Measurements from ENCODE around the gene MAP2K5.

The MAP2K5 gene

GRCh38 chr15:67762610-67763368 lies 220.3 kb downstream of the MAP2K5 start:
- FAIRE-seq: no peak

DNA sequence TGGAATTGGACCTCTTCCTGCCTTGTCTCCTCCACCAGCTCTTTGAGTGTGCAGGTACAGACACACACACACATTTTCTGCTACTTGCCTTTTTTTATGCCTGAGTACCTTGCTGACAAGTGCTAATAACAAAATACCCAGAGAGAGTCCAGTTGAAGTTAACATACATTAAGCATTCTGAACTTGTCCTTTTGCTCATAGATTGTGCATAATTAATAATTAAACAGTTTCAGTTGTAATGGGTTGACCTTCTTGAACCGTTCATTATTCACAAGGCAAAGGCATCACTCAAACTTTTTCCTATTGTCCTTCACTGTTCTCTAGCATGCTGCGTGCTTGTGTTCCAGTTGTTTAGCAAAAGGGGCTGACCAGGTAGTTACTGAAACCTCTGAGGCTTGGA lies 223.2 kb downstream of the MAP2K5 start:
- FAIRE-seq: no peak

- FAIRE-seq: no peak
These were observed 224.5 kb downstream of the MAP2K5 start for GRCh38 chr15:67766968-67767367.

GRCh38 chr15:67768313-67768977 lies 225.9 kb downstream of the MAP2K5 start:
- FAIRE-seq: no peak

GRCh38 chr15:67769497-67770357 lies 227.2 kb downstream of the MAP2K5 start:
- FAIRE-seq: no peak

- no peak for FAIRE-seq
These were observed 227.8 kb downstream of the MAP2K5 start for GRCh38 chr15:67770358-67770628.

DNA sequence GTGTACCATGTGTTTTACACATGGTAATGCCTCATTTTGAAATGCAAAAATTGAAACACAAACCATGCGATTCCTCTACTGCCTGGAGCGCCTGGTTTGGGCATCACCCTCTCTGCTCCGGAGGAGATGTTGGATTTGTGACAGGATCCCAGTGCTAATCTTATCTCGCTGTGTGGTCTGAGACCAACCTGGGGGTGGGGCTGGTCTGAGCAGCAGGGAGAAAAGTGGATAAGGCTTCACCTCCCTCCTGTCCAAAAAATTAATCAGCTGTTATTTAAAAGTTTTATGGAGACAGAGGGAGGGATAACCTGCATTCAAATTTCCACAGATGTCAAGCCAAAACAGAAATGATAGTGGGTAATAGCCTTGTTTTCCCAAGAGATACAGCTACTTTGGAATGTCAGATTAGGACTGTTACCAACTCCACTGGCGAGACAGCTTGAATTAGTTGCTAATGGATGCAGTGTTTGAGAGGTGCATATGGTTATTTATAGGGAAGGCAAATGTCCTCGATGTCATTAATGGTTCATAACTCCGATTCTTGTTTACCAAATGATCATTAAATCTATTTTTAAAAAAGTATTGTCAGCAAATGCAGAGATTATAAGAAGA lies 228.8 kb downstream of the MAP2K5 start:
- FAIRE-seq: no peak

GRCh38 chr15:67774626-67775025 lies 232.1 kb downstream of the MAP2K5 start:
- no peak for FAIRE-seq

DNA sequence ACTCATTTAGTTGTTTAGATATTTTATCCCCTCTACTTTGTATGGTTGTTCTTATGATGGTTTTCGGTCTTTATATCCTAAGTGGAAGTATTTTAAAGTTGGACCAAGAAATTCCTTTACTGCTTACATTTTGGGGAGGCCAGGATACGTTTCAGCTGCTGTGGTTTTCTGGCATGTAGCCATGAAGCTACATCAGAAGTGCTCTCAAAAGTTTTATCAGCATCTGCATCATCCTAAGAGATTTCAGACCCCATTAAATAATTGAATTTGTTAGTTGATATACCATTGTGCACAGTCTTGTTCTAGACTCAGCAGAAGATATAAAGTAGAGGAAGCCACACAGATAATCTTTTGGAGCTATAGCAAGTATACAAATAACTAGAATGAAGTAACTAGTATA lies 232.7 kb downstream of the MAP2K5 start:
- FAIRE-seq: no peak

GRCh38 chr15:67775998-67776397 lies 233.5 kb downstream of the MAP2K5 start:
- no peak for FAIRE-seq

DNA sequence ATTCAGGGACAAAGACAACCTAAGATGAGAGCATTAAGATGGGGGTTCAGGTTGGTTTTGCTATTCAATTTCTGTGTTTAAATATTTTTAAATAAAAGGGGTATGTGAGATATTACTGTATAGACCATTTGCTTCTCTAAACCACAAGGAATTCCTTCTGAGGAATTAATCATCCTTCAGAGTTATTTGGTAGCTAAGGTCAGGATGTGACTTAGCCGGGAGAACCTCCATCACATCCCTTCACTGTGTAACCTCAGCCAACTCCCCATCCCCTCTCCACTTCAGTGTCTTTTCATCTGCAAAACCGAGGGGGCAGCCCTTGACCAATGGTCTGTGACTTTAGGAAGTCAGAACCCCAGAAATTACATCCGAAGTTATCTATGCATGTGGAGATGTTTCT lies 234.1 kb downstream of the MAP2K5 start:
- FAIRE-seq: no peak

DNA sequence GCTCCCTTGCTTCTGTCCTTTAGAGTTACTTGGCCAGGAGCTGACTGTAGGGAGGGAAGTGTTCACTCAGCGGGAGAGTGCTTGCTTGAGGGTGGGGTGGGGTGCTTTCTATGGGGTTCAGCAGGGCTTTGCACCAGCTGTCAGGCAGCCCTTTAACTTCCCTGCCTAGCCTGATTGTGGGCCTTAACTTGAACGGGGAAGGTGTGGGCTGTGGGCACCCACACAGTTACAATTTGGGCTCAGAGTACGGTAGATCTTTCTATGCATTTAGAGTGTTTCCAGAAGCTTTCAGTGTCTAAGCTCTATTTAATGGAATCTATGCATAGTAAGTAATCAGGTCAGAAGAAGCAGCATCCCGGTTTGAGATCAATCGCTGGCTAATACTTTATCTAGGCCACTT lies 234.6 kb downstream of the MAP2K5 start:
- no peak for FAIRE-seq

DNA sequence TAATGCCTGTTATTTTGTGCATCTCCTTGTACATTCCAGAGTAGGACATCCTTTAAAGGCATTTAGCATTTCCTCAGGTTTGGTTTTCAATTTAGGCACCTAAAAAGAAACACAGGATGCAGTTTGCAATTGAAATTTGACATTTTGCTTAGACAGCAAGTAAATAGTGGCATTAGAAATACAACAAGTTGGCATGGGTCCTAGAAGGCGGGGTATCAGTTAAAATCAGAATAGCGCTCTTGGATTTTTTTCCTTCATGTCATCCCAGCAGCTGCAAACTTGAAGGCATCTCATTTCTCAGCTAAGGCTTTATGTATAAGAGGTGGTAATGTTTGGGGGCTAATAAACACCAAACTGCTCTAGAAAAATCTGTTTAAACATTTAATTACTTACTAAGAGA lies 235.3 kb downstream of the MAP2K5 start:
- no peak for FAIRE-seq

GRCh38 chr15:67778968-67779548 lies 236.6 kb downstream of the MAP2K5 start:
- FAIRE-seq: no peak

DNA sequence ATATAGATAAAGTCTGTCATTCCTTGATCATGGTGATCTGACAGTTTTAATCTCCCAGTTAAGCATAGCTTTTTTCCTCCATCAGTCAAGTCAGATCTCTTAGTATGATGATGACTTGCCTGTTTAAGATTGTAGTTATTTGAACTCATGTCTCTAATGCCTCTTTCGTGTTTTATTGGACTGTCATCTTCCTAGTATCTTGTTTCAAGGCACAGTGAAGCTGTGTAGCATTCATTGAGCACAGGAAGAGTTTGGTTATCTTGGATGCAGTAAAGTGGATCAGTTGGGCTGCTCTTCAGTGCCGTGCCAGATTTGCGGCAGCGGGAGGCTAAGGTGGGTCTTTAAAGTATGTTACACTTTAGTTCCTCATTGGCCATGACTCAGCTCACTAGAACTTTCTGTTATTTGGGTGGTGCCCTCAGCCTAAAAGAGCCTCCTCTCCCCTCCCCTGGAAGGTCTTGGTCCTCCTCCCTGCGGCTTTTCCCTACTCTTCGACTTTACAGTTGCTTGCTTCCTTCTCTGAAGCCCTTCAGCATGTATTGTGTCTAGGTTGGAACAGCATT lies 237.1 kb downstream of the MAP2K5 start:
- FAIRE-seq: no peak

DNA sequence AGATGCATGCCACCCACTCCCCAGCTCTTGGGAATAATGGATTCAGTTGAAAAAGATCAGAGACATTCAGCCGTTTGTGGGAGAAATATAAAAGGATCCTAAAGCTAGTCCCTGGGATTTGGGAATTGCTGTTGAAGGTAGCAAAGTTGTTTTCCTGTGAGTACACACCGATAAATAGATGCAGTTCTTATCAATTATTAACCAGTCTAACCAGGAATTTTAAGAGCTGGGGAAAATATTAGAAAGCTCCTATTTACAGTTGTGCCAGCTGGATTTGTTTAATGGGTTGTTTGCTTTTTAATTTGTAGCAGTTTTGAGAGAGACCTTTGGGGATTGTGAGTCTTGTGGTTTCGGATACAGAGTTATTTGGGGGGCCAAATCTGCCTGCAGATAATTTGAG lies 238.6 kb downstream of the MAP2K5 start:
- no peak for FAIRE-seq

DNA sequence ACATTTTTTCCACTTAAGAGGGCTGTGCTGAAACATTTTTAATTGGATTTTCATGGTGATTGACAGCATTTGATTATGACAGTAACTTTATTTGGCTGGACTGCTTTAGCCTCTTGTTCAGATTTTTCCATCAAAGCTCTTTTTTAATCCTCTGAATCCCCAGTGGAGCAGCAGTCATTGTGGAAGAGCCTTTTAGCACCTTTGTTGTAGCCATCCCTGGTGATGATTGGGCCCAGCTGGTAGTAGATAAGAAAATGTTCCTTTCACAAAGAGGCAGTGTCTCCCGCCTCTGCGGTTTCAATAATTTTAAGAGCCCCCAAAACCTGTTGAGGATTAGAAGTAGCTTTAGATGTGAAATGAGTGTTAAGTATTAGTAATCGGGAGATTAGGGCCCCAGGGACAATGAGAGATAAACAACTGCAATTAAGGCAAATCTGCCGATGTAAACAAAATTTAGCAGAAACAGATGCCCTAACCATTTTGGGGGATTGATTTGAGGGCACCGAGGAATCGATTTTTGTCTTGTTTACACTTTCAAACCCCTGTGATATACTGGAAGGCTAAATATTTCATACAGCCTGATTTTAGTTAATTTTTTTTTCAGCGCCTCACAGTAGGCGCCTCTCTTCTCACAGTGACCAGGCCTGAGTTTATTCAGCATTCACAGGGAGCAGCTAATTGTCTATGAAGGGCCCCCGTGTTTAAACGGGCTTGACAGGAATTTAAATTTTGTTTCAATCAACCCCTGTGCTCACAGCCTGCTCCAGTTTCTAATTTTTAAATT lies 239.6 kb downstream of the MAP2K5 start:
- no peak for FAIRE-seq

GRCh38 chr15:67782691-67782991 lies 240.1 kb downstream of the MAP2K5 start:
- no peak for FAIRE-seq

DNA sequence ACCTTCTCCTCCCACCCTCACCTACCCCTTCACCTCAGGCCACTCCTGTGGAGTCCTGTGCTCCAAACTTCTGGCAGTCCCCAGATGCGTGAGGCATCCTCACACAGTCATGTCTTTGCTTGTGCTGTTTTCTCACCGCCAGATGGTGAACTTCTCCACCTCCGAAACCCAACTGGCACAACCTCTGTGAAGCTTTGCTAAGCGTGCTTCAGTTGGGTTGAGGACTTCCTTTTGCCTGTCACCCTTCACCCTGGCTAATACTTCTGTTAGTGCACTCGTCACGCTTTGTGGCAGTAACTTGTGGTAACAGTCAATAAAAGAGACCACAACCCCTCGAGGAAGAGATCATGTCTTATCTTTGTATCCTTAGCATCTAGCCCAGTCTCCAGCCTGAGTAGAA lies 240.8 kb downstream of the MAP2K5 start:
- FAIRE-seq: no peak

DNA sequence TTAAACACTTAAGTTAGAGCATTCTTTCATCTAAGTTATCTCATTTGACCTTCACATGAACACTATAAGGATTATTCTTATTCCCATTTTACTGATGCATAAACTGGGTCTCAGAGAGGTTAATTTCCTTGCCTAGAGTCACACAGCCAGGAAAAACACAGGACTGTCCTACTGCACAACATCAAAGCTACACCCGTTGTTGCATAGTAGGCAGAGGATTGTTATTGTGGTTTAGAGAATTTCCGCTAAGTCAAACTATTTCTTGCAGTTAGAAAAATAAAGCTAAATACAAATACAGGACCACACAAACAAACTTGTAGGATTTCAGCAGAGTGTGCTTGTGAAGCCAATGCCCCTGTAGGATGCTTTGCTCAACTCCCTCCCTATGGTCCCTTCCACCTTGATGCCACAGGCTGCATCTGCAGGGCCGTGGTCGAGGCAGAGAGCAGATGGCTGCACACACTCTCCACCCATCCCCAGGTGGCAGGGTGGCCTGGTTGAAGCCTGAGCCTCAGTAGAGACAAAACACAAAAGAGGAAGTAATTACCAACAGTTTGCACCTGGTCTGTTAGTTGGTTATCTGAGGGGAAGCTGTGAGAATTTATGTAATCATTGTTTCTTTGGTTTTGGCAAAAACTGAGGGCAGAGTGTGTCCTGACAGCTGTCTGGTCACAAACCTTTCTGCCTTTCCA lies 241.7 kb downstream of the MAP2K5 start:
- no peak for FAIRE-seq

DNA sequence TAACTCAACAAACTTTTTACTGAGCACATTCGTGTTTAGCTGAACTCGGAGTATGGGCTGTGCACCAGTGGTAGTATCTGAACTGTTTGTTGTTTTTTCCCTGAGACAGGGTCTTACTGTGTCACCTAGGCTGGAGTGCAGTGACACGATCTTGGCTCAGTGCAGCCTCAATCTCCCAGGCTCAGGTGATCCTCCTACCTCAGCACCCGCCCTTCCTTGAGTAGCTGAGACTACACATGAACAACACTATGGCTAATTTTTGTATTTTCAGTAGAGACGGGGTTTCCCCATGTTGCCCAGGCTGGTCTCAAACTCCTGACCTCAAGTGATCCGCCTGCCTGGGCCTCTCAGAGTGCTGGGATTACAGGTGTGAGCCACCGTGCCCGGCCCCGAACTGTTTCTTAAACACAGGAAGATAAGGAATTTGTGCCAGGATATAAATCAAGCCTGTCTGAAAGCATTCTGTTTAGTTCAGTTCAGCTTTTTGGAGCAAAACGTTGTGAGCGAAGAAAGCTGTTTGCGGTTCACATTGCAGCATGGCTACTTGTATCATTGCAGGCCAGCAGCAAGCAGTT lies 242.4 kb downstream of the MAP2K5 start:
- no peak for FAIRE-seq
